WTC11 (cell line): ENCODE measurements around the gene IKBKE. TPM values are rescaled to one million over a fixed set of nuclear protein-coding genes. Genes with fewer than 3 reads are reported as not detected.

Experiments
- ATAC-seq: fragments of 200-7000 bp; cut with Tn5 transposase; 2 replicates; pipeline ENCODE4 v1.10.0; 2021; ENCODE audit warnings: mild to moderate bottlenecking, moderate library complexity
- CTCF ChIA-PET: fragments of 300-600 bp; sonication (Branson Sonifier 250); formaldehyde crosslinking; loops from one replicate; lab custom pipeline; 2021; ENCODE audit warnings: antibody characterized with exemption; lab: Charles Lee
- POLR2A ChIA-PET: fragments of 350-600 bp; sonication (Branson Sonifier 250); formaldehyde crosslinking; loops from one replicate; lab custom pipeline; 2021; ENCODE audit warnings: antibody characterized with exemption; lab: Charles Lee
- DNase-seq: peaks from one replicate; pipeline ENCODE4 v3.0.0; 2021; ENCODE audit warnings: low spot score
- H3K27ac Mint-ChIP-seq: 2 replicates; pipeline ENCODE4 v1.8.0; 2021; ENCODE audit warnings: mixed read lengths
- H3K27me3 Mint-ChIP-seq: 2 replicates; pipeline ENCODE4 v1.8.0; 2021; ENCODE audit warnings: low read depth, mild to moderate bottlenecking, moderate library complexity, mixed read lengths
- H3K36me3 Mint-ChIP-seq: 2 replicates; pipeline ENCODE4 v1.8.0; 2021; ENCODE audit warnings: mixed read lengths
- H3K4me1 Mint-ChIP-seq: 2 replicates; pipeline ENCODE4 v1.8.0; 2022; ENCODE audit warnings: mixed read lengths
- H3K4me3 Mint-ChIP-seq: 2 replicates; pipeline ENCODE4 v1.8.0; 2021; ENCODE audit warnings: mild to moderate bottlenecking, moderate library complexity, mixed read lengths
- H3K9me3 Mint-ChIP-seq: 2 replicates; pipeline ENCODE4 v1.8.0; 2021; ENCODE audit warnings: mixed read lengths
- ARID4B ChIP-seq: sonication (generic); formaldehyde crosslinking; IDR thresholded peaks from 2 replicates; pipeline ENCODE4 v1.8.0; 2023; ENCODE audit warnings: missing genetic modification reagents, mild to moderate bottlenecking, borderline replicate concordance
- ATF1 ChIP-seq: sonication (generic); formaldehyde crosslinking; IDR thresholded peaks from 2 replicates; pipeline ENCODE4 v1.8.1; 2023; ENCODE audit warnings: mild to moderate bottlenecking, moderate library complexity, missing genetic modification reagents
- ATF3 ChIP-seq: sonication (generic); formaldehyde crosslinking; conservative IDR thresholded peaks from 2 replicates; pipeline ENCODE4 v1.8.1; 2022; ENCODE audit warnings: mild to moderate bottlenecking, missing genetic modification reagents
- ETV6 ChIP-seq: sonication (generic); formaldehyde crosslinking; IDR thresholded peaks from 2 replicates; pipeline ENCODE4 v1.8.1; 2022; ENCODE audit warnings: mild to moderate bottlenecking, missing genetic modification reagents
- FOXK1 ChIP-seq: sonication (generic); formaldehyde crosslinking; IDR thresholded peaks from 2 replicates; pipeline ENCODE4 v1.8.0; 2022; ENCODE audit warnings: mild to moderate bottlenecking, moderate library complexity, missing genetic modification reagents
- KAT7 ChIP-seq: sonication (generic); formaldehyde crosslinking; IDR thresholded peaks from 2 replicates; pipeline ENCODE4 v1.8.1; 2023; ENCODE audit warnings: missing genetic modification reagents, mild to moderate bottlenecking, borderline replicate concordance
- NFYB ChIP-seq: sonication (generic); formaldehyde crosslinking; conservative IDR thresholded peaks from 2 replicates; pipeline ENCODE4 v1.8.0; 2022; ENCODE audit warnings: low read depth, missing genetic modification reagents
- RORB ChIP-seq: fragments of 250-450 bp; sonication (Bioruptor Pico); IDR thresholded peaks from 2 replicates; pipeline ENCODE4 v1.9.0; 2021; ENCODE audit warnings: mild to moderate bottlenecking
- SOX15 ChIP-seq: fragments of 250-450 bp; sonication (Bioruptor Pico); IDR thresholded peaks from 2 replicates; pipeline ENCODE4 v1.9.0; 2021; ENCODE audit warnings: mild to moderate bottlenecking
- STAT6 ChIP-seq: sonication (generic); formaldehyde crosslinking; conservative IDR thresholded peaks from 2 replicates; pipeline ENCODE4 v1.8.1; 2023; ENCODE audit warnings: mild to moderate bottlenecking, low read depth, missing genetic modification reagents, moderate library complexity
- USF1 ChIP-seq: sonication (generic); formaldehyde crosslinking; IDR thresholded peaks from 2 replicates; pipeline ENCODE4 v1.8.0; 2022; ENCODE audit warnings: mild to moderate bottlenecking, missing genetic modification reagents
- ZNF121 ChIP-seq: sonication (generic); formaldehyde crosslinking; IDR thresholded peaks from 2 replicates; pipeline ENCODE4 v1.8.0; 2023; ENCODE audit warnings: missing genetic modification reagents
- ZNF263 ChIP-seq: sonication (generic); formaldehyde crosslinking; IDR thresholded peaks from 2 replicates; pipeline ENCODE4 v1.8.1; 2022; ENCODE audit warnings: low read depth, mild to moderate bottlenecking, moderate library complexity, missing genetic modification reagents
- ZNF317 ChIP-seq: sonication (generic); formaldehyde crosslinking; IDR thresholded peaks from 2 replicates; pipeline ENCODE4 v1.8.1; 2023; ENCODE audit warnings: low read depth, mild to moderate bottlenecking, moderate library complexity, missing genetic modification reagents, borderline replicate concordance
- total RNA-seq: library from RNA; stranded (reverse); gene quantifications from 3 replicates; pipeline ENCODE4 v1.2.3, GENCODE V29; 2021
- TF ChIP-seq, protein P1 (sequence below): fragments of 250-450 bp; sonication (Bioruptor Pico); IDR thresholded peaks from 2 replicates; pipeline ENCODE4 v1.9.0; 2021; ENCODE audit warnings: moderate library complexity, mild to moderate bottlenecking, inconsistent platforms, borderline replicate concordance
- TF ChIP-seq, protein P2 (sequence below): fragments of 250-450 bp; sonication (Bioruptor Pico); IDR thresholded peaks from 2 replicates; pipeline ENCODE4 v2.1.2; 2022; ENCODE audit warnings: mild to moderate bottlenecking, moderate library complexity
- TF ChIP-seq, protein P3 (sequence below): sonication (generic); formaldehyde crosslinking; IDR thresholded peaks from 2 replicates; pipeline ENCODE4 v1.8.1; 2022; ENCODE audit warnings: mild to moderate bottlenecking, moderate library complexity, missing genetic modification reagents

The IKBKE gene
- total RNA-seq, 1 experiment from 2014 or later, result 8.1 TPM

DNA sequence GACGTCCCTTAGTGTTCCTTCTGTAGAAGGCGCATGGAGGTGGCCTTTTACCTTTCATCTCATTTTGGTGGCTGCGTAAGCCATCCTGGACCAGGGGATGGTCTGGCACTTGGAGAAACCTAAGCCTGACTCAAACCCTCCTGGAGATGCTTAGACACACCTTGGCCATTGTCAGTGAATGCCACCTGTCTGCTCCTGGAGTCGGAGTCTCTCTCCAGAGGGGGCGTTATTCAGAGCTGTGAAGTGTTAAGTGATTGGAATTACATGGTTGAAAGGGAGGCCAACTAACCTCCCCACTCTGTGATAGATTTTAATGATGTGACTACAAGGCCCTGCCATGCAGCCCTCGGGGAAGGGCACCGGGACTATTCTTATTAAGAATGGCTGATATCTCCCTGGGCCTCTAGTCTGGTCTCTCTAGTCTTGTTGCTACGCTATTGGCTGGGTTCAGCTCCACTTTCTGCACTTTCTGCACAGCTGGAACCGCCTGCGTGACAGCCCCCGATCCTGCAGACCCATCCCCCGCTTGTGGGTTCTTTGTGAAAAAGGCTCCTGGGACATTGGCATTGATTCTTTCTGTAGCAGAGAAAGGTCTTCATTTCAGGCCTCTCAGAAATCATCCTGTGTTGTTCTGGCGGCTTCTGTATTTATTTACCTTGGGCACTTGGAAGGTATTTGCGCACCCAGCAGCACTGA lies 41.2 kb downstream of the IKBKE start (continued):
- TF ChIP-seq STAT6 (CRISPR knock-in tag) (no peak), SOX15 (CRISPR knock-in tag) (no peak), ATF3 (CRISPR knock-in tag) (no peak)

GRCh38 chr1:206512058-206512850 lies 42.0 kb downstream of the IKBKE start:
- peaks cover 22% of the 10 kb centered on the region for H3K4me1 Mint-ChIP-seq
- H3K27ac Mint-ChIP-seq, result no peak overlapping the region
- no peaks in the 10 kb centered on the region for H3K36me3 Mint-ChIP-seq
- DNase-seq (no peak), ATAC-seq (no peak)
- ChIA-PET POLR2A (no interaction called here), CTCF (interaction anchor here (0.6 to 2.2 kb wide), 11 partner anchors 9 to 151 kb away, joined by 3 to 11 read pairs (median 5); partner anchors contain the start of gene EIF2D)
- no peaks in the 10 kb centered on the region for H3K9me3 Mint-ChIP-seq
- H3K4me3 Mint-ChIP-seq, result no peak overlapping the region
- H3K27me3 Mint-ChIP-seq, result peaks cover 40% of the 10 kb centered on the region
- no peak for TF ChIP-seq ARID4B (CRISPR knock-in tag)
- no peak for TF ChIP-seq NFYB (CRISPR knock-in tag)
- TF ChIP-seq, protein P1, sequence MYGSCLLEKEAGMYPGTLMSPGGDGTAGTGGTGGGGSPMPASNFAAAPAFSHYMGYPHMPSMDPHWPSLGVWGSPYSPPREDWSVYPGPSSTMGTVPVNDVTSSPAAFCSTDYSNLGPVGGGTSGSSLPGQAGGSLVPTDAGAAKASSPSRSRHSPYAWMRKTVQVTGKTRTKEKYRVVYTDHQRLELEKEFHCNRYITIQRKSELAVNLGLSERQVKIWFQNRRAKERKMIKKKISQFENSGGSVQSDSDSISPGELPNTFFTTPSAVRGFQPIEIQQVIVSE (CRISPR knock-in tag), result no peak
- no peak for TF ChIP-seq RORB (CRISPR knock-in tag)
- TF ChIP-seq ATF1 (CRISPR knock-in tag), result no peak
- TF ChIP-seq ZNF121 (CRISPR knock-in tag), result no peak
- no peak for TF ChIP-seq FOXK1 (CRISPR knock-in tag)
- no peak for TF ChIP-seq ZNF263
- TF ChIP-seq KAT7 (CRISPR knock-in tag), result no peak
- no peak for TF ChIP-seq USF1 (CRISPR knock-in tag)
- TF ChIP-seq ZNF317 (CRISPR knock-in tag), result no peak
- no peak for TF ChIP-seq ETV6 (CRISPR knock-in tag)
- TF ChIP-seq, protein P2, sequence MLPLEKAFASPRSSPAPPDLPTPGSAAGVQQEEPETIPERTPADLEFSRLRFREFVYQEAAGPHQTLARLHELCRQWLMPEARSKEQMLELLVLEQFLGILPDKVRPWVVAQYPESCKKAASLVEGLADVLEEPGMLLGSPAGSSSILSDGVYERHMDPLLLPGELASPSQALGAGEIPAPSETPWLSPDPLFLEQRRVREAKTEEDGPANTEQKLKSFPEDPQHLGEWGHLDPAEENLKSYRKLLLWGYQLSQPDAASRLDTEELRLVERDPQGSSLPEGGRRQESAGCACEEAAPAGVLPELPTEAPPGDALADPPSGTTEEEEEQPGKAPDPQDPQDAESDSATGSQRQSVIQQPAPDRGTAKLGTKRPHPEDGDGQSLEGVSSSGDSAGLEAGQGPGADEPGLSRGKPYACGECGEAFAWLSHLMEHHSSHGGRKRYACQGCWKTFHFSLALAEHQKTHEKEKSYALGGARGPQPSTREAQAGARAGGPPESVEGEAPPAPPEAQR (CRISPR knock-in tag), result no peak
- TF ChIP-seq, protein P3, sequence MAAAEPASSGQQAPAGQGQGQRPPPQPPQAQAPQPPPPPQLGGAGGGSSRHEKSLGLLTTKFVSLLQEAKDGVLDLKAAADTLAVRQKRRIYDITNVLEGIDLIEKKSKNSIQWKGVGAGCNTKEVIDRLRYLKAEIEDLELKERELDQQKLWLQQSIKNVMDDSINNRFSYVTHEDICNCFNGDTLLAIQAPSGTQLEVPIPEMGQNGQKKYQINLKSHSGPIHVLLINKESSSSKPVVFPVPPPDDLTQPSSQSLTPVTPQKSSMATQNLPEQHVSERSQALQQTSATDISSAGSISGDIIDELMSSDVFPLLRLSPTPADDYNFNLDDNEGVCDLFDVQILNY (CRISPR knock-in tag), result no peak
